ENCODE measurements around the gene TRMT13.
"Not testable (repeated sequence)": the region's sequence is repeated elsewhere in the genome, so short reads cannot be mapped to it uniquely, and the experiment has no call there.

The TRMT13 gene

GRCh38 chr1:100164216-100164615 is 31.3 kb downstream of the TRMT13 start:
- FAIRE-seq, result no peak

GRCh38 chr1:100164702-100165101 is 31.7 kb downstream of the TRMT13 start:
- no peak for FAIRE-seq

GRCh38 chr1:100168051-100168450 is 35.1 kb downstream of the TRMT13 start:
- FAIRE-seq, result no peak

GRCh38 chr1:100177295-100178041 is 44.5 kb downstream of the TRMT13 start:
- FAIRE-seq, result no peak

- no peak for FAIRE-seq
These were observed 45.1 kb downstream of the TRMT13 start, which contains the start of gene LRRC39 for GRCh38 chr1:100178091-100178490. Gene LRRC39 (minus strand): TSS chr1:100178256. CDS start chr1:100168516, 9,740 bp downstream.

GRCh38 chr1:100183370-100183769 is 50.4 kb downstream of the TRMT13 start:
- no peak for FAIRE-seq

- FAIRE-seq, result no peak
These were observed 51.6 kb downstream of the TRMT13 start for GRCh38 chr1:100184536-100184935.

- FAIRE-seq, result no peak
These were observed 54.9 kb downstream of the TRMT13 start for GRCh38 chr1:100187912-100188311.

- FAIRE-seq, result peak; percentile 23
These were observed 55.7 kb downstream of the TRMT13 start for GRCh38 chr1:100188617-100189016.

GRCh38 chr1:100198596-100198995 is 65.6 kb downstream of the TRMT13 start:
- FAIRE-seq, result no peak

- FAIRE-seq, result not testable (repeated sequence)
These were observed 67.1 kb downstream of the TRMT13 start for GRCh38 chr1:100200060-100200459.
